Spleen (tissue), 7 donors: ENCODE data around the gene STKLD1.

ENCODE experiments used
- POLR2AphosphoS5 ChIP-seq, 3 donors: sonication (generic); formaldehyde crosslinking; IDR thresholded peaks; one replicate each; pipeline ENCODE4 v1.5.1; 2017; ENCODE audit warnings: antibody characterized with exemption in 3 of 3
- TF ChIP-seq, protein P1 (sequence below), 11 experiments: fragments of 200-600 bp in 7 of 11; fragments of 450-650 bp in 4 of 11; sonication (generic) in 4 of 11; IDR thresholded peaks in 8 of 11; conservative IDR thresholded peaks in 3 of 11; 1 replicate in 7 of 11; 2 replicates in 4 of 11; pipeline versions ENCODE4 v1.4.0 to v1.8.0; 2016 to 2021; ENCODE audit warnings: antibody characterized with exemption in 11 of 11, inconsistent platforms in 4 of 11, mild to moderate bottlenecking in 1 of 11
- donor health status: DM: no; HTN: no; CAD: no; lungs with moderate emphysema.
- donor health status: DM: no; HTN: no; CAD: no.
- donor health status: DM: no; HTN: no; CAD: no.

DNA sequence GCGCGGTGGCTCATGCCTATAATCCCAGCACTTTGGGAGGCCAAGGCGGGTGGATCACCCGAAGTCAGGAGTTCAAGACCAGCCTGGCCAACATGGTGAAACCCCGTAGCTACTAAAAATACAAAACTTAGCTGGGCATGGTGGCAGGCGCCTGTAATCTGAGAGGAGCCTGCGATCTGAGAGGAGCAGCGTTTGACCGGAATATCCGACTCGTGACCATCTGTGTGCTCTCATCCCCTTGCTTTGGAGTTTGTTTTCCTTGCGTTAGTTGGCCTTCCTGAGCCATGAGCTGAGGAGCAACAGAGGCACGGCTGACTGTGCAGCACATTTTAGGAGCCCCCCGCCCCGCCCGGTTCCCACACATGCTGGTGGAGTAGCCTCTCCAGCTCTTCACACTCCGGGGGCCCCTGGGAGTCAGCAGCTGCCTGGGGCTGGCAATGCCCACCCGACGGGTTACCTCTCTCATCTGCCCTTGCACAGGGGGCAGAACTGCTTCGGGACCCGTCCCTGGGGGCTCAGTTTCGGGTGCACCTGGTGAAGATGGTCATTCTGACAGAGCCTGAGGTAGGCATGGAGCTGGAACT, 49.0 kb downstream of the STKLD1 start:
- TF ChIP-seq POLR2AphosphoS5 (IDR thresholded peaks at IDR 0.05): no peak
- TF ChIP-seq, protein P1, sequence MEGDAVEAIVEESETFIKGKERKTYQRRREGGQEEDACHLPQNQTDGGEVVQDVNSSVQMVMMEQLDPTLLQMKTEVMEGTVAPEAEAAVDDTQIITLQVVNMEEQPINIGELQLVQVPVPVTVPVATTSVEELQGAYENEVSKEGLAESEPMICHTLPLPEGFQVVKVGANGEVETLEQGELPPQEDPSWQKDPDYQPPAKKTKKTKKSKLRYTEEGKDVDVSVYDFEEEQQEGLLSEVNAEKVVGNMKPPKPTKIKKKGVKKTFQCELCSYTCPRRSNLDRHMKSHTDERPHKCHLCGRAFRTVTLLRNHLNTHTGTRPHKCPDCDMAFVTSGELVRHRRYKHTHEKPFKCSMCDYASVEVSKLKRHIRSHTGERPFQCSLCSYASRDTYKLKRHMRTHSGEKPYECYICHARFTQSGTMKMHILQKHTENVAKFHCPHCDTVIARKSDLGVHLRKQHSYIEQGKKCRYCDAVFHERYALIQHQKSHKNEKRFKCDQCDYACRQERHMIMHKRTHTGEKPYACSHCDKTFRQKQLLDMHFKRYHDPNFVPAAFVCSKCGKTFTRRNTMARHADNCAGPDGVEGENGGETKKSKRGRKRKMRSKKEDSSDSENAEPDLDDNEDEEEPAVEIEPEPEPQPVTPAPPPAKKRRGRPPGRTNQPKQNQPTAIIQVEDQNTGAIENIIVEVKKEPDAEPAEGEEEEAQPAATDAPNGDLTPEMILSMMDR (IDR thresholded peaks at IDR 0.05 in 8 of 11, conservative IDR thresholded peaks at IDR 0.05 in 3 of 11): no peak
